HG03342 (cell line): ENCODE results near the gene SRGAP2C.
"Not testable (repeated sequence)": the region's sequence is repeated elsewhere in the genome, so short reads cannot be mapped to it uniquely, and the experiment has no call there.

Source experiments
- ATAC-seq: cut with Tn5 transposase; IDR thresholded peaks from one replicate; pipeline ENCODE4 v1.9.1; 2021; ENCODE audit warnings: mild to moderate bottlenecking, moderate library complexity; ENCODE audit not compliant: unreplicated experiment

The SRGAP2C gene

DNA sequence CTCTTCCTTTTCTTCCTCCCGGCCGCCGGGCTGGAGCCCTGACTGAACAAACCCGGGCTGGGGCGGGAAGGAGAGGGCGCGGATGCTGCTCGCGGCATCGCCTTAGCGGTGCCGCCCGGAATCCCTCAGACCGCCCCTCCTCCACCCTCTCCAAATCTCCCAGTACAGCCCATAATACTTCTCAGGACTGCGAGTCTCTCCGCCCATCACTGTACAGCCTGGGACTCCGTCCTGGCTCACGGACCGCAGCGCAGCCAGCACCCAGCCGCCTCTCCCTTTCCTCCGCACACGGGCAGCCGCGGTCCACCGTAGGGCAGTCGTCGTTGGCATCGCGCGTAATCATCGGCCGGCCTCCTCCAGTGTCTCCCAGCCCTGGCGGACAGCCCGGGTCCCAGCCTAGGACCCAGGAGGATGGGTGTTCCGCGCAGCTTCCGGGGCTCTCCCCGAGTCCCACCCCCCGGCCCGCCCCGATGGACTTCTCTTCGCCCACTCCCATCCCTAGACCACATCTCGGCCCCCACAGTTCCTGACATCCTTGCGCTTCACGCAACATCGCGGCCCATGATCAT is 449 bp downstream of the SRGAP2C start:
- ATAC-seq: not testable (repeated sequence)

DNA sequence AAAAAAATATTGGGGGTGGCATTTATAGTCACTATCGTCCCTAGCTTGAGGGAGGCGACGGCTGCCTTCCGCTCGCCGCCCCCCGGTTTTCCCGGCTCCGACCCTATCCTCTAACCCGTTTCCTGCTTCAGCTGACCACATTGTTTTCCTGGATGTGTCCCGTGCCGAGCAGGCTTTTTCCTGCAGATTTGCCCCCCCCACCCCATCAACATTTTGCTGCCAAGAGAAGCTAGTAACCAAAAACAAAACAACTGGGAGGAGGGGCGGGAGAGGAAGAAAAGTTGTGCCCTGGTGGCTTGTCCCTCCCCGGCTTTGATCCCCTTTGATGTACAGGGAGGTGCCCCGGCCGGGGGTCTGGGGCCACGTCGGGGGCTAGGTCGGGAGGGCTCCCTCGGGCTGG is 1.4 kb downstream of the SRGAP2C start:
- ATAC-seq: not testable (repeated sequence)

GRCh38 chr1:121187914-121188313 is 3.1 kb downstream of the SRGAP2C start:
- not testable (repeated sequence) for ATAC-seq

GRCh38 chr1:121192512-121192911 is 7.7 kb downstream of the SRGAP2C start:
- ATAC-seq: not testable (repeated sequence)

- ATAC-seq: not testable (repeated sequence)
These were observed 12.5 kb downstream of the SRGAP2C start for GRCh38 chr1:121197095-121197882.

DNA sequence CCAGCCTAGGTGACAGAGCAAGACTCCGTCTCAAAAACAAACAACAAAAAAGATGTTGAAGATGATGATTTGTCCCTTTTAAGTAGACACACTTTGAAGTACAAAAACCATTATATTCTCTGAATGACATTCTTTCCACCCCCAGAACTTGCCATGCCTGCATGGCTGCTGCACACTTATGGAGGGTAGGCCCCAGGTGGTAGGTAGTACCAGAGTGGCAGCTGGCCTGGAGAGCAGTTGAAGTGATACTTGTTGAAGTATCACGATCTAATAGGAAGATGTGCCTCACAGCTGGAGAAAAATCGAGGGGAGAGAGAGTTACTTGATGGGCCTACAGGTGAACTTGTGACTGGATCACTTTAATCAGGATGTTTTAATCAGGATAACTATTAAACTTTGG is 15.0 kb downstream of the SRGAP2C start:
- not testable (repeated sequence) for ATAC-seq

GRCh38 chr1:121200232-121200631 is 15.5 kb downstream of the SRGAP2C start:
- not testable (repeated sequence) for ATAC-seq

DNA sequence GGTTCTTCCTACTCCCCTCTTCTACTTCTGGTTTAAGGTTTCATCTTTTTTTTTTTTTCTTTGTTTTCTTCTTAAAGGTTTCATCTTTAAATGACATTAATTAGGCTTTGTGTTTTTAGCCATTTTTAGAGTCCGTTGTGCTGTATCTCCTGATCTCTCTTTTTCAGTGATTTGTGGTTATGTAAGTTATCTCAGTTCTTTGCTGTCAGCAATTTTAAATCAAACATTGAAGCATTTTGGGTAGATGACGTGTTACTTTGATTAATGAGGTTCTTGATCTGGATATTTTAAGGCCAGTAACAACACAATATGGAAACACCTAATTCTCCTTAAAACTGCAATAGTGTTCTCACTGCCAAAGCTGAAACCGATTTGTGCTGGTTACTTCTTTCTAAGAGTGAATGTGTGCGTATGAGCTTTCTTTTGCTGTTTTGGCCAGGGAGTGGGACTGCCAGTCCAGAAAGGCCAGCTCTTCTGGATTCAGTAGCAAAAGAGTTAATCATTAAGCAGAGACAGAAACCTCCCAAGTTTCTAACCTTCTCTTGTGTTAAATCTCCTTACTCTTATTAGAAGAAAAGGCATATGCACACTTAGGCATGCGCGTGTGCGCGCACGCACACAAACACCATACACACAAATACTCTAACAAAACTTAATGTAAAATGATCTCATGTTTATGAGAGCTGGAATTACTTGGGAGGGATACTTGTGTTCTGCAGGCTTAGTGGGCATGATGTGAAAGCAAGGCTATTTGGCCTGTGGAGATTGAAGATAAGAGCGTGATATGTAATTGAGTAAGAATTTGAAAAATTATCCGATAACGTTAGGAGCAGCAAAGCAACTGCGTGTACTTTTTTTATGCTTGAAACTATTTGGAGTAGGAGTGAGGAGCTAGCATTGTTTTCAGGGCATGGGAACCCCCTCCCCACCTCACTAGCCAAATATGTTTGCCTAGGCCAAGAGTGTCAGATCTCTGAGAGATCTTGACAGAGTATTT is 16.5 kb downstream of the SRGAP2C start:
- ATAC-seq: not testable (repeated sequence)

GRCh38 chr1:121202986-121203385 is 18.2 kb downstream of the SRGAP2C start:
- not testable (repeated sequence) for ATAC-seq

- ATAC-seq: not testable (repeated sequence)
These were observed 21.3 kb downstream of the SRGAP2C start for GRCh38 chr1:121205786-121206711.

DNA sequence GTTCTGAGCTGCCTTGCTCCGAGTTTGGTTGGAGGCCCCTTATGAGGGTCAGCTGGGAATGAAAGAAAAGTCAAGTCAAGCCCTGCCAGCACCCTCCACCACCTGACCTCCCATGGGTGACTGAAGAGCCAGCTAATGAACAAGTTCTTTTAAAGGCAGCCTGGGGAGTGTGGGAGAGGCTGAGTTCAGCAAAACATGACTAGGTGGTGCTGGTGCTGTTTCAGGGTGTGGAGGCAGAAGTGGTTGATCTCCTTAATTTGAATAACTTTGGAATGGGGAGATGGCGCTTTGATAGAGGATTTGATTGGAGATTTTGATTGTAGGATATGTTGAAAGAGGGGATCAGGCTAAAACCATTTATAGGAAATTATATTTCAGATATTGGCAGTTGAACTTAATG is 22.6 kb downstream of the SRGAP2C start:
- not testable (repeated sequence) for ATAC-seq

- ATAC-seq: not testable (repeated sequence)
These were observed 23.6 kb downstream of the SRGAP2C start for GRCh38 chr1:121208375-121208774.

DNA sequence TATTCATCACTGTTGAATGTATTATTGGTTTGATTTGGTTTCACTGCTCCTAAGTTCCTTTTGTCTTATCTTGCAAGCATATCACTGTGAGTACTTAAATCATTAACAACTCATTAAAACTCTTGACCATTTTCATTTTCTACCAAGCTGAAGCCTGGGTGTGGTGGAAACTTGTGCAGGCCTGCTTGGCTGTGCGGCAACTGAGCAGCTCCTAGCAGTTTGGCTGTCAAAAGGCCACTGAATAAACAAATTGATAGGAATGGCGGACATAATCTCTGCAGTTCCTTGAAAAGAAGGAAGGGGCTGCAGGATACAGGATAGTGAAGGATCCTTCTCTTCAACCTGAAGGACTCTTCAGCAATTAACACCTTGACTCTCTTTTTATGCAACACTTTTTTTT is 26.0 kb downstream of the SRGAP2C start:
- ATAC-seq: not testable (repeated sequence)

DNA sequence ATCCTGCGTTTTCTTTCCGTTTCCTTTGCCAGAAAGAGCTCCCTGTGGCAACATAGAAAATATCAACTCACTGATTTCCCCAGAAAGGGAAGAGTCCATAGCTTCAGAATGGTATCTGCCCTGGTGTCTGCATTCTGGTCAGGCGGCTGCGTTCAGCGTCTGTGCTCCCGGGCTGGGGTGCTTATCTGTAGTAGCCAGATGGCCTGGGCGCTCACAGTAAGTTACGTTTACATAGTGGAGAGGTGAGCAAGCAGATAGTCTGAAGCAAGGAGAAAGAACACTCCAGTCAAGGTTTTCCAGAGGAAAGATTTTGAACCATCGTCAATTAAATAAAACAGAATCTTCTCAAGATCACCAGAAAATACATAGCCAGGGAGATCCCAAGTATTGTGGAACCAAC is 28.7 kb downstream of the SRGAP2C start:
- not testable (repeated sequence) for ATAC-seq

DNA sequence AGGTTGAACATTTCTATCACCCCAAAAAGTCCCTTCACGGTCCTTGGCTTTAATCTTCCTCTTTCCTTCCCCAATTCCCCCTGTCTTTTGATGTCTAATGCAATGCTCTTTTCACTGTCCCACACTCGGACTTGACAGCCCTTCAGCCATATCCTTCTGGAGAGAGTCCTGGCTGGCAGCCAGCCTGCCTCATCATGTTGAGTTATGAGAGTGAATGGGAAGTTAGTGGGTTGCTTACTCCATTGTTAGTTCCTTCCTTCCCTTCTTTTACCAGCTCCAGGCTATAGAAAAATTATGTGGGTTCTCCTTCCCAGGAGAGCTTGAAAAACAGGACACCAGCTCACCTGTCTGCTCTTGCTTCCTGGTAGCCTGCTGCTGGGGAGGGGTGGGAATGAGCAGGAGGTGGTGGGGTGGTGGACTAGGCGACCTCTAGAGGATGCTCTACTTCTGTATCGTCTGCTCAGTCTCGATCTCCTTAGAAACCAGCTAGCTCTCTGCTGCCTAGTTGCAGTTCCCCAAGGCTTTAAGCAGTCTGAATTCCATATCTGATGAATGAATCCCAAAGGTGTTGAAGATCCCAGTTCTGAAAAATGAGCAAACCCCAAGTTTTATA is 29.9 kb downstream of the SRGAP2C start:
- ATAC-seq: not testable (repeated sequence)

GRCh38 chr1:121215699-121216417 is 31.1 kb downstream of the SRGAP2C start:
- ATAC-seq: not testable (repeated sequence)

- ATAC-seq: not testable (repeated sequence)
These were observed 31.9 kb downstream of the SRGAP2C start for GRCh38 chr1:121216676-121217075.

DNA sequence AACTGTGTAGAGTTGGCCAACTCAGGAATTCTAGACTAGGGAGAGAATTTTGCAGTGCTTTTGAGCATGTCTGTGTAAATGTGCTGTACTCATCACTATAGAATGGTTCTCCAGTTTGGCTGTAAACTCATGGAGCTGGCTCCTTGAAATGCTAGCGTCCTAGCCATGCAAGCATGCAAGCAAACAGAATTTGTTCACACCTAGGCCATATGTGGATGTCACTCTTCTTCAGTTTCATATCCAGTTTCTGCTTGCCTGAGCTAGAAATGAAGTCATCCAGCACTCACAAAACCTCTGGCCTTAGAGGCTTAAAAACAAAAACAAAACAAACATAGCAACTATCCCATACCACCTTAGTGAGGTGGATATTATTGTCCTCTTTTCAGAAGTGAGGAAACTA is 37.0 kb downstream of the SRGAP2C start:
- ATAC-seq: peak; percentile 62

DNA sequence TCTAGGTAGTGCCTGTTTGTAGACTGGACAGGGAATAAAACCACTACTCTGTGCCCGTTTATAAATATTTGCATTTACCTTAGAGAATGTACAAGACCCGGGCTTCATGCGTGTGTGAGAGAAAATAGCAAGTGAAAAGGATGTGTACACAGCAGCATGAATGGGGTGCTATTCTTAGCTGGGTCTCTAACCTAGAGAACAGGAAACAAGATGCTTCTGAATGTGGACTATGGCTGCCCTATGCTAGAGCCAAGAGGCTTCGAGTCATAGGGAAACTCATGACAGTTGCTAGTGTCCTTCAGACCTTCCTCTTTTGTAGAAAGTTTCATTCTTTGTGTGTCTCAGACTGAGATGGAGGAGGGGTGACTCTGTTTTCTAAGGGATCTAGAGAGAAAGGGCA is 39.9 kb downstream of the SRGAP2C start:
- peak; percentile 98 for ATAC-seq
